CD4-positive, alpha-beta T cell (primary cell): ENCODE data around the gene DNAJB13. TPM values are rescaled to one million over a fixed set of nuclear protein-coding genes. Genes with fewer than 3 reads are reported as not detected.

ENCODE experiments used
- ATAC-seq: fragments of 200-7000 bp; cut with Tn5 transposase; one replicate; pipeline ENCODE4 v1.10.0; 2022; ENCODE audit warnings: mild to moderate bottlenecking; ENCODE audit not compliant: poor library complexity
- CTCF ChIA-PET: fragments of 350-600 bp; sonication (Branson Sonifier 250); formaldehyde crosslinking; loops from one replicate; lab custom pipeline; 2021; ENCODE audit warnings: antibody characterized with exemption, inconsistent platforms; lab: Charles Lee
- POLR2A ChIA-PET: fragments of 350-600 bp; sonication (Branson Sonifier 250); formaldehyde crosslinking; loops from one replicate; lab custom pipeline; 2021; ENCODE audit warnings: antibody characterized with exemption, inconsistent platforms; lab: Charles Lee
- DNase-seq, 14 experiments: peaks; one replicate each; pipeline ENCODE4 v3.0.0-alpha.2; 2013 to 2020; ENCODE audit warnings: mixed read lengths in 2 of 14
- H3K27ac ChIP-seq, 2 donors: one replicate each; pipeline versions ENCODE4 v1.5.1 to v1.7.0; 2013; ENCODE audit warnings: low read length in 2 of 2, low read depth in 1 of 2, mild to moderate bottlenecking in 1 of 2
- H3K27me3 ChIP-seq, 2 experiments: 1 replicate in 1 of 2; 2 replicates in 1 of 2; pipeline versions ENCODE4 v1.6.1 to v1.7.0; 2013; ENCODE audit warnings: low read length in 2 of 2, control low read depth in 1 of 2, mild to moderate bottlenecking in 1 of 2, moderate library complexity in 1 of 2; ENCODE audit not compliant: insufficient read depth in 2 of 2, control insufficient read depth in 1 of 2
- H3K36me3 ChIP-seq: one replicate; pipeline ENCODE4 v1.6.1; 2013; ENCODE audit warnings: low read length, control low read depth; ENCODE audit not compliant: insufficient read depth
- H3K4me1 ChIP-seq: one replicate; pipeline ENCODE4 v1.6.1; 2013; ENCODE audit warnings: low read length, control low read depth; ENCODE audit not compliant: insufficient read depth
- H3K4me3 ChIP-seq: one replicate; pipeline ENCODE4 v1.5.1; 2013; ENCODE audit warnings: mild to moderate bottlenecking, low read length, moderate library complexity
- H3K9me3 ChIP-seq, 2 experiments: 1 replicate in 1 of 2; 2 replicates in 1 of 2; pipeline versions ENCODE4 v1.6.1 to v1.7.0; 2013; ENCODE audit warnings: low read length in 2 of 2, mild to moderate bottlenecking in 2 of 2, control low read depth in 1 of 2, moderate library complexity in 1 of 2; ENCODE audit not compliant: control insufficient read depth in 1 of 2, insufficient read depth in 1 of 2
- H3K27ac Mint-ChIP-seq: one replicate; pipeline ENCODE4 v1.8.0; 2020; ENCODE audit warnings: mixed read lengths
- H3K27me3 Mint-ChIP-seq: one replicate; pipeline ENCODE4 v1.8.0; 2021; ENCODE audit warnings: mixed read lengths
- H3K36me3 Mint-ChIP-seq: one replicate; pipeline ENCODE4 v1.8.0; 2021; ENCODE audit warnings: low read depth, mixed read lengths
- H3K4me1 Mint-ChIP-seq: one replicate; pipeline ENCODE4 v1.8.0; 2021; ENCODE audit warnings: low read depth, mixed read lengths
- H3K4me3 Mint-ChIP-seq: one replicate; pipeline ENCODE4 v1.8.0; 2020; ENCODE audit warnings: mild to moderate bottlenecking, mixed read lengths
- H3K9me3 Mint-ChIP-seq: one replicate; pipeline ENCODE4 v1.8.0; 2020; ENCODE audit warnings: mixed read lengths
- CTCF ChIP-seq: fragments of 200-600 bp; IDR thresholded peaks from one replicate; pipeline ENCODE4 v1.8.0; 2022; ENCODE audit warnings: antibody characterized with exemption, mild to moderate bottlenecking
- intact Hi-C, 2 experiments: fragments of 100-400 bp; cut with DNase I in 1 of 2; cut with micrococcal nuclease in 1 of 2; formaldehyde crosslinking; loops; one replicate each; pipeline versions ENCODE4 v1.15.1 to v1.9.0; 2023 to 2025; cut with DNase I, micrococcal nuclease
- total RNA-seq, 174 experiments: library from RNA in 2 of 174; stranded (reverse) in 2 of 174; gene quantifications; one replicate each; pipeline ENCODE4 v1.2.3 and lab custom pipeline; 2021 to 2026

DNAJB13 gene
- total RNA-seq, 2 experiments from 2014 or later = not detected

GRCh38 chr11:74019104-74019738 lies 68.4 kb downstream of the DNAJB13 start:
- no peaks in the 10 kb centered on the region for H3K9me3 Mint-ChIP-seq
- Histone ChIP-seq H3K4me3 (no peak overlapping the region), H3K9me3 (no peaks in the 10 kb centered on the region), H3K36me3 (peaks cover 11% of the 10 kb centered on the region), H3K27ac (no peak overlapping the region), H3K4me1 (peaks cover 68% of the 10 kb centered on the region), H3K27me3 (no peaks in the 10 kb centered on the region)
- intact Hi-C loops = no loop called here
- TF ChIP-seq CTCF = no peak
- no peaks in the 10 kb centered on the region for H3K27me3 Mint-ChIP-seq
- ATAC-seq (no peak), DNase-seq (no peak)
- H3K4me1 Mint-ChIP-seq = peaks cover 41% of the 10 kb centered on the region
- peaks cover 22% of the 10 kb centered on the region for H3K36me3 Mint-ChIP-seq
- ChIA-PET POLR2A (interaction anchor here (0.7 to 11.8 kb wide), 6 partner anchors 9 to 49 kb away, joined by 3 to 106 read pairs (median 5); partner anchors contain the start of gene UCP2), CTCF (interaction anchor here (1.2 kb wide), 1 partner anchor 14 kb away, joined by 4 read pairs; no protein-coding TSS in a partner anchor)
- no peak overlapping the region for H3K4me3 Mint-ChIP-seq
- no peak overlapping the region for H3K27ac Mint-ChIP-seq

- H3K27me3 Mint-ChIP-seq = no peaks in the 10 kb centered on the region
- no peak for TF ChIP-seq CTCF
- no peak overlapping the region for H3K4me3 Mint-ChIP-seq
- H3K4me1 Mint-ChIP-seq = peaks cover 37% of the 10 kb centered on the region
- no peak overlapping the region for H3K4me3 ChIP-seq
- no peaks in the 10 kb centered on the region for H3K27me3 ChIP-seq
- CTCF ChIA-PET = interaction anchor here (1.2 kb wide), 1 partner anchor 14 kb away, joined by 4 read pairs; no protein-coding TSS in a partner anchor
- H3K9me3 Mint-ChIP-seq = no peaks in the 10 kb centered on the region
- intact Hi-C loops = no loop called here
- no peaks in the 10 kb centered on the region for H3K9me3 ChIP-seq
- peaks cover 11% of the 10 kb centered on the region for H3K36me3 ChIP-seq
- peaks cover 24% of the 10 kb centered on the region for H3K36me3 Mint-ChIP-seq
- POLR2A ChIA-PET = interaction anchor here (1.3 to 11.8 kb wide), 5 partner anchors 10 to 49 kb away, joined by 3 to 106 read pairs (median 5); partner anchors contain the start of gene UCP2
- DNase-seq = peak in 2 of 14 experiments; percentile 39 to 45
- ATAC-seq = peak; percentile 14
- peaks cover 64% of the 10 kb centered on the region for H3K4me1 ChIP-seq
- no peak overlapping the region for H3K27ac ChIP-seq
- no peak overlapping the region for H3K27ac Mint-ChIP-seq
These were observed 69.0 kb downstream of the DNAJB13 start for GRCh38 chr11:74019860-74020259.

Other genes with a start within 250 kb of the DNAJB13 start
- 10 to 100 TPM; 42.6 to 49.3 TPM for gene RAB6A, start 190.0 kb upstream of the DNAJB13 start, total RNA-seq
- 10 to 100 TPM in 1 of 2 experiments, 1 to 10 TPM in 1; 9.5 to 10.1 TPM for gene MRPL48, start 163.2 kb upstream of the DNAJB13 start, total RNA-seq
- gene COA4, start 74.2 kb upstream of the DNAJB13 start, total RNA-seq = 10 to 100 TPM; 20.7 to 23.9 TPM
- 1 to 10 TPM; 6.2 to 7.6 TPM for gene PAAF1, start 74.0 kb upstream of the DNAJB13 start, total RNA-seq
- gene UCP2, start 31.8 kb downstream of the DNAJB13 start, total RNA-seq = 100 to 1,000 TPM; 467 to 468 TPM
- 1 to 10 TPM; 3.0 to 3.7 TPM for gene UCP3, start 58.1 kb downstream of the DNAJB13 start, total RNA-seq
- gene C2CD3, start 220.0 kb downstream of the DNAJB13 start, total RNA-seq = 10 to 100 TPM; 31.9 to 35.1 TPM
- gene PPME1, start 220.3 kb downstream of the DNAJB13 start, total RNA-seq = 10 to 100 TPM; 13.7 to 16.3 TPM